HG02759 (cell line): ENCODE measurements around the gene PRR7.

Experiments
- ATAC-seq: cut with Tn5 transposase; IDR thresholded peaks from one replicate; pipeline ENCODE4 v1.9.1; 2021; ENCODE audit warnings: mild to moderate bottlenecking, moderate library complexity; ENCODE audit not compliant: unreplicated experiment

PRR7 gene

DNA sequence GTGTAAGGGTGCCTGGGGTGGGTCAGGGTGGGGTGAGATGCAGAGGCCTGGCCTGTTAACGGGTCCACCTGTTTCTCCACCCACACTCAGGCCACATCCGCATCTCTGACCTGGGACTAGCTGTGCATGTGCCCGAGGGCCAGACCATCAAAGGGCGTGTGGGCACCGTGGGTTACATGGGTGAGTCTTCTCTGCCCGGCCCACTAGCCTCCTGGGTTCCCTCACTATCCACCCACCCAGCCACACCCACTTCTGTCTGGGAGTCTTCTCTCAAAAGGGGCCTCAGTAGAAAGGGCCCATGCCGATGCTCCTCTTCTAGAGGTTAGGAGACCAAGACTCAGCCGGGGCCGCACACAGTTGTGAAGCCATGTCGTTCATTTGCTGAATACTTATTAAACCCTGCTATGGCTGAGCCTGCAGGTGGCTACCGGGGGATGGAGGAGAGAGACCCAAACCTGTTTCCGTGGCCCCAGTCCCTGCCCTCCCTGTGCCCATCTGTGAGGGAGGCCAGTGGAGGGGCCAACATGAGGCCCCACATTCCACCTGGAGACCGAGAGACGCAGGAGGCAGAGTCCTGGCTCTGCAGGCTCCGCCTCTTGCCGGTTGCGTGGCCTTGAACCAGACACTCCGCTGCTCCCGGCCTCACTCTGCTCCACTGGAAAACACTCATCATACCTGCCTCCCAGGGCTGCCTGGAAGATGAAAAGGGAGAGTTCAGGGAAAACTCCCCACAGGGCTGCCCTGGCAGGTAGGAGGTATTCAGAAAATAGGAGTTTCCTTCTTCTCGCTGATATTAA is 11.5 kb upstream of the PRR7 start:
- no peak for ATAC-seq

DNA sequence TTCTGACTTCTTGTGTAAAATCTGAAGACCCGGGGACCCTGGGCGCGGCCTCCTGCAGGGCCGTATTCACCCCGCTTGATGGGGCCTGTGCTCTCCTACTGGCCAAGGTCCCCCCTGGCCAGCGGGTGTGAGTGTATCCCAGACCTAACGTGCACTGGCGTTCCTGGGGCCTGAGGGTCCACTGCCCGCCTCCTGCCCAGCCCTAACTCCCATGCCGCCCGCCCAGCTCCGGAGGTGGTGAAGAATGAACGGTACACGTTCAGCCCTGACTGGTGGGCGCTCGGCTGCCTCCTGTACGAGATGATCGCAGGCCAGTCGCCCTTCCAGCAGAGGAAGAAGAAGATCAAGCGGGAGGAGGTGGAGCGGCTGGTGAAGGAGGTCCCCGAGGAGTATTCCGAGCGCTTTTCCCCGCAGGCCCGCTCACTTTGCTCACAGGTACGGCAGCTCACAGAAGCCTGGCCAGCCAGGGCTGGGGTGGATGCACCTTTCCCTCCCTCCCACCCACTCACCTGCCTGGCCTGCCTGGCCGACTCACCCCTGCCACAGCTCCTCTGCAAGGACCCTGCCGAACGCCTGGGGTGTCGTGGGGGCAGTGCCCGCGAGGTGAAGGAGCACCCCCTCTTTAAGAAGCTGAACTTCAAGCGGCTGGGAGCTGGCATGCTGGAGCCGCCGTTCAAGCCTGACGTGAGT is 10.6 kb upstream of the PRR7 start:
- ATAC-seq = no peak

DNA sequence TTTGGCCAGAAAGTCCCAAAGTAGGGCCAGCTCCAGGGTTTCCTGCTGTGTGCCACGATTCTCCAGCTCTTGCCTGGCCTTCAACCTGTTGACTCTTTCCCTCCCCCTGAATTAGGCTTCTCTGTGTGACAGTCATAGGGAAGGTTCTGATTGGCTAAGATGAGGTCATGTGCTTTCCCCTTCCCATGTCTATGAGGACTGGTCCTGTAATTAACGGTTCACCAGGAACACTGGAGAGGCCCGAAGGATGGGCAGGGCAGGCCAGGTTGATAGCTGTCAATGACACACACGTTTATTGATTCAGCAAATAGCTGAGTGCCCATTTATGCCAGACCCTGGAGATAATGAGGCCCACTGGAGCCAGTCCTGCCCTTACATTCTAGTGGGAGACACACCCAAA is 9.0 kb upstream of the PRR7 start:
- ATAC-seq = no peak

DNA sequence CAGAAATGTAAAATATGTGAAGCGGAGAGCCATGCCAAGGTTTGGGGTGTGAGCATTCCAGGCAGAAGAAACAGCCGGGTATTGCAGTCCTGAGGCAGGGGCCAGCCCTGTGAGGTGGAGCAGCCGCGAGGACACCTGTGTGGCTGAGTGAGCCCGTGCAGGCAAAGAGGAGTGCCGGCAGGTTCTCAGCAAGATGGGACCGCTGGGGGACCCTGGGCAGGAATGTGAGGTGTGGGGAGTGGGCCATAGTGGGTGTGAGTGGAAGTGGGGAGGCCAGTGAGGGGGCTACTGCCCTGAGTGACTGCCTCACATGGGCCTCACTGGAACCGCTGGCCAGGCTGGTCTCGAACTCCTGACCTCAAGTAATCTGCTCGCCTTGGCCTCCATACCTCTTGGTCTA is 8.1 kb upstream of the PRR7 start:
- no peak for ATAC-seq

DNA sequence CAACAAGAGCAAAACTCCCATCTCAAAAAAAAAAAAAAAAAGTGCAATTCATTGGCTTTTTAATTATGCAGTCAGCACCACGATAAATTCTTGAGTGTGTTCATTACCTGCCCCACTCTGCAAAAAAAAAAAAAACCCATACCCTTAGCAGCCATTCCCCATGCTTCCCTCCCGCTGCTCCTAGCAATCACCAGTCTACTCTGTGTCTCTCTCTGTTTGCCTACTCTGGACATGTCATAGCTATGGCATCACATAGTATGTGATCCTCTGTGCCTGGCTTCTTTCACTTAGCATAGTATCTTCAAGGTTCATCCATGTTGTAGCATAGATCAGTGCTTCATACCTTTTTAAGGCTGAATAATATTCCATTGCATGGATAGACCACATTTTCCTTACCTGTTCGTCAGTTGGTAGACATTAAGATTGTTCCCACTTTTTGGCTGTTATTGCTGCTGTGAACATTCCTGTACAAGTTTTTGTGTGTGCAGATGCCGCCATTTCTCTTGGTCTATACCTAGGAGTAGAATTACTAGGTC is 7.0 kb upstream of the PRR7 start:
- ATAC-seq = no peak

DNA sequence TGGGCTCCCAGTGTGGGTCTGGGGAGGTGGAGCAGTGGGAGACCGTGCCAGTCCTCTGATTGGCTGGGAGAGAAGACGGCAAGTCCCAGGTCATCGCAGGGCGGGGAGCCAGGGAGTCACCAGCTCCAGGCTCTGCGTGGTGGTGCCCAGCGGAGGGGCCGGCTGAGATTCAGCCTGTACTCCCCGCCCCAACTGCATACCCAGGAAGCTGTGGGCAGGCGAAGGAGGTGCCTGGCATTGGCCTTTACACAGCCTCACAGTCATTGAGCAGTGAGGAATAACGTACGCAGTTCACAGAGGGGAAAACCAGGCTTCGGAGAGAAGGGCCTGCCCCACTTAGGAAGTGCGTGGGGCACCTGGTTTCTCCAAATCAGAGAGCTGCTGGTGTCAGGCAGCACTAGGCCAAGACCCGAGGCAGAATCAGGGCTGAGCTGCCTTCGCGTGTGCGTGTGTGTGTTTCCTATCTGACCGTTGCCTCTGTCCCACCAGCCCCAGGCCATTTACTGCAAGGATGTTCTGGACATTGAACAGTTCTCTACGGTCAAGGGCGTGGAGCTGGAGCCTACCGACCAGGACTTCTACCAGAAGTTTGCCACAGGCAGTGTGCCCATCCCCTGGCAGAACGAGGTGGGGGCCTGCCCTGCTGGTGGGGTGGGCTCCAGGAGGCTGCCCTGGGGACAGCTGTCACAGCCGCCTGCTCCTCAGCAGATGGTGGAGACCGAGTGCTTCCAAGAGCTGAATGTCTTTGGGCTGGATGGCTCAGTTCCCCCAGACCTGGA is 6.2 kb upstream of the PRR7 start:
- ATAC-seq = no peak

DNA sequence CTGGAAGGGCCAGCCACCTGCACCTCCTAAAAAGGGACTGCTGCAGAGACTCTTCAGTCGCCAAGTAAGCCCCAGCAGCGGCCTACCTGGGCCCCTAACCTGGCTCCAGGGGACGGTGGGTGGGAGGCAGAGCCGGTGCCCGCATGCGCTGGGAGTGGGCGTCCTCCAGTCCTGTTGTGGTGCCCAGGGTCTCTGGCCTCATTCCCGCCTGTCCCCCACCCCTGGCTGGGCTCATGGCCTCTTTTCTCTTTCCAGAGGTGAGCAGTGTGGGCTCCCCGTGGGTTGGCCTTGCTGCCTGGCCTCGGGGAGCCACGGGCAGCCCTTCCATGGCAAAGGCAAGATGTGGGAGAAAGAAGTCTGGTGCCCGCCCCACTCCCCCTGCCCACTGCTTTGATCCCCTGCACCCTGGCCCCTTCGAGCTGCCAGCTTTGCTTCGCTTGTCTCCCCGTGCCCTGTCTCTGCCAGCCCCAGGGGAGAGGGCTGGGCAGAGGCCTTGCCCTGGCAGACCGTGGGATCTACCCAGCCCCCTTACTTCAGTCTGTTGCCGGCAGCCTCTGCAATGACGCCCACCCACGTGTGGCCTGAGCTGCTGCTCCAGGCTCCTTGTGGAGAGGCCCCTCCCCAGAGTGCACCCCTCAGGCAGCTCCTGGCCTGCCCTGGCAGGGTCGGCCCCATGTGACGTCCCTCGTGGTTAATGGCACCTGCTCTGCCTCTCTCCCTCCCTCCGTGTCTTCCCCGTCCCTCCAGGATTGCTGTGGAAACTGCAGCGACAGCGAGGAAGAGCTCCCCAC is 5.4 kb upstream of the PRR7 start:
- ATAC-seq = no peak

DNA sequence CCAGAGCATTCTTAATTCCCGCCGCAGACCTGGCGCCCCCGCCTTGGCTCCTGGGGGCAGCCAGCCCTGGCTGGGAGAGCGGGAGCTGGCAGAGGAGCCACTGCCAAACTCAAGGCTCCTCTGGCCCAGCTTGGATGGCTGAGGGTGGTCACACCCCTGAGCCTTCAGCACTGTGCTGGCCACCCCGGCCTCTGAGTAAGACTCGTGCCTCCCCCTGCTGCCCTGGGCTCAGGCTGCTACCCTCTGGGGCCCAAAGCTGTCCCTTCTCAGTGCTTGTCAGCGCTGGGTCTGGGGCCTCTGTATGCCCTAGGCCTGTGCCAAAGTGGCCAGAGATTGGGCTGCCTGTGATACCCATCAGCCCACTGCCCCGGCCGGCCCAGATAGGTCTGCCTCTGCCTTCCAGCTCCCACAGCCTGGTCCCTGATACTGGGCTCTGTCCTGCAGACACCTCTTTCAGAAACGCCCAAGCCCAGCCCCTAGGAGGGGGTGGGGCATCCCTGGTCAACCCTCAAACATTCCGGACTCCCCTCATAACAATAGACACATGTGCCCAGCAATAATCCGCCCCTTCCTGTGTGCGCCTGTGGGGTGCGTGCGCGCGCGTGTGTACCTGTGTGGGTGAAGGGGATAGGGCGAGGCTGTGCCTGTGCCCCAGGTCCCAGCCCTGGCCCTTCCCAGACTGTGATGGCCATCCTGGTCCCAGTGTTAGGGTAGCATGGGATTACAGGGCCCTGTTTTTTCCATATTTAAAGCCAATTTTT is 4.4 kb upstream of the PRR7 start:
- no peak for ATAC-seq

DNA sequence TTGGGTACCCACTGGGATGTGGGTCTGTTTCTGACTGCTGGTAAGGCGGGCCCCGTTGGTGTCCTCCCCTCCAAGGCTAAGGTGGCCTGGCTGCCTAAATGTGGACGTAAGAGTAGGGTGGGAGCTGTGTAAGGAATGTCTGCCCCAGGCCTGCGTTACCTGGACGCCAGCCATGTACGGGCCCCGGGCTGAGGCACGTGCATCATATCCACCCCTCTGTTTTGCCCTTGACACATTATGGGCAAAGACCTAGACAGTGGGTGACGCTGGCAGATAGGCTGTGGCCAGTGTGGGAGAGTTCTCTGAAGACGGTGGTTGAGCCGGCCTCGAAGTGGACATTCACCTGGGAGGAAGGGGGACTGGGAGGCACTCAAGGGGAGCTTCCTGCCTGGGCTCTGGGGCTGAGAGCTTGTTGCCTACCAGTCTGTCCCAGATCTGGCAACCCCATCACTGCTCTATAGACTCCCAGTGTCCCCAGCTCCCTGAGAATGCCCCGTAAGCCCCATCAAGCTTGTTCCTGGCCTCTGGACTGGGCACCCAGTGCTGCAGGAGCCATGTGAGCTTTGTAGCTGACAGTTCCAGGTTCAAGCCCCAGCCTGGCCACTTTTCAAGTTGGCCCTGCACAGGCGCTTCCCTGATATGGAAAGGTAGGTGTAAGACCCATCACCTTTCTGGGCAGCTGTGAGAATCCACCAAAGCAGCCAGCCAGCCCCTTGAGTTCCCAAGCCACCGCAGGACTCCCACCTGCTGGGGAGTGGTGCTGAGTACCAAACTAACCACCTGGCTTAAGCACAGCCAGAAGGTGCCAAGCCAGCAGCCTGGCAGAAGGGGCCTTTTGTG is 3.2 kb upstream of the PRR7 start:
- no peak for ATAC-seq

DNA sequence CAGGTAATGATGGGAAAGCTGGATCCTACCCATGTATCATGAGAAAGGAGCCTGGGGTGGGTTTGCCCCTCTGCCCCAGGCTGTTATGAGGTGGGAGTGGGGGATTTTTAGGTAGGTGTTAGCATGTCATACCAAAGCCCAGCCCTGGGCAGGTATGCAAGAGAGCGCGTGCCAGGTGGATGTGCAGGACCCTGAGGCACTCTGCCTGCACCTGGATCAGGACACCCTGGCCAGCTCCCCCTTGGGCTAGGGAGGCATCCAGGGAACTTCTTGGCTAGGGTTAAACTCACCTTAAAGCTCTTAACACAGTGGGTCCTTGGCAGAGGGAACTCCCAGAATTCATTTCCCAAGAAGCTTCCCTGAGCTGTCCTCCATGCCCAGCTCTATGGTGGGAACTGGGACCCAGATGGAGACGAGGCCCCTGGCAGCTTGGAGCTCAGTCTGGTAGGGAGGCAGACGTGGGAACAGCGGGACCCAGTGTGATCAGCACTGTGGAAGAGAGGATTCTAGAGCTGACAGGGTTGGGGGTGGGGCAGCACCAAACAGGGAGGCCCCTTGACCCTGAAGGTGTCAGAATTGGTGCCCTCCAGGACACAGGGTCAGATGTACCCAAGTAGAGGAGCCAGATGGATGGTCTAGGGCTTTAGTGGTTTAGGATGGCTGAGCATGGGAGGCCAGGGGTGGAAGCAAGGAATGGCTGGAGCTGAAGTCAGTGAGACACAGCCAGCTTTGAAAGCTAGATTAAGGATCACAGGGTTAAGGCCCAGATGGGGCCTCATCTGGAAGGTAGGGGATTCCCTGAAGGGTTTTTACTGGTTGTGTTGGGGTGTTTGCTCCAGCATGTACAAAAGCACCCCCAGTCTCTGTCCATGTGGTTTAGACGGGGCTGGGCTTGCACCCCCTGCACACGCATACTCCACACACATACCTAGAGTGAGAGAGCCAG is 2.2 kb upstream of the PRR7 start:
- no peak for ATAC-seq

DNA sequence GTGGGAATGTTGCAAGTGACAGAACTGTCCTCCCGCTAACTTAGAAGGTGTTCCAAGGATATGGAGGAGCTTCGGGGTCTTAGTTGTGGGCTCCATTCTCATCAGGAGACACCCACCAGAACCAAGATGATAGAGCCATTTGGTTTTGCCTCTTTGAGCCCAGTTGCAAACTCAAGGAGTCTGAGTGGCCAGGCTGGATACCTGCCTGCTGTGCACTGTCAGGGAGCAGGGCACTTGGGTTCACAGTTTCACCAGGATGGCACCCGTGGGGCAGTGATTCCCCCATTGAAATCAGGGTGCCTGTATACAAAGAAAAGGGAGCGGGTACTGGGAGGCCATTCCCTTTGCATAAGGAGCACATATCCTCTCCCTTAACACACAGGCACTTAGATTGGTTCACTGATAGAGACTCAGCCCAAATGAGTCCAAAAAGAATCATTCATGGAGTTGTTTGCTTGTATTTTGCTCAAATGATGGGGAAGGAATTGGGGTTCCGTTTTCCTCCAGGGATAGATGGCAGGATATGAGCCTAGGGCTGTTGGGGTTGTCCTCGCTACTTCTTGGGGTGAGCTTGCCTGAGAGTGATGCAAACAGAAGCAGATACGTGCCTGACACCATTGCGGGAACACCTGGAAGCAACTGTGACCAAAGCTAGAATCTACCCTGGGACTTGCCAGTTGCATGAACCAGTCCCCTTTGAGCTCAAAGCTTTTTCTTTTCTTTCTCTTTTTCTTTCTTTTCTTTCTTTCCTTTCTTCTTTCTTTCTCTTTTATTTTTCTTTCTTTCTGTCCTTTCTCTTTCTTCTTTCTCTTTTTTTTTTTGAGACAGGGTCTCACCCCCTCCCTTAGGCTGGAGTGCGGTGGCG is 1.3 kb upstream of the PRR7 start:
- ATAC-seq = no peak

DNA sequence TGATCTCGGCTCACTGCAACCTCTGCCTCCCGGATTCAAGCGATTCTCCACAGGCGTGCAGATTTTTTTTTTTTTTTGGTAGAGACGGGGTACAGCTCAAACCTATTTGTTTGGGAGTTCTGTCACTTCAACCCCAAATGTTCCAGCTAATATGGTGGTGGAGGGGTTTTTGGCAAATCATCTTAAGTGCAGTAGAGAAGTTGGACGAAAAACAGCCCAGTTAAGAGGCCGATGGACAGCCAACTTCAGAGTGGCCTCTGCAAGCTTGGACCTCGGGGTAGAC is 756 bp upstream of the PRR7 start:
- no peak for ATAC-seq

DNA sequence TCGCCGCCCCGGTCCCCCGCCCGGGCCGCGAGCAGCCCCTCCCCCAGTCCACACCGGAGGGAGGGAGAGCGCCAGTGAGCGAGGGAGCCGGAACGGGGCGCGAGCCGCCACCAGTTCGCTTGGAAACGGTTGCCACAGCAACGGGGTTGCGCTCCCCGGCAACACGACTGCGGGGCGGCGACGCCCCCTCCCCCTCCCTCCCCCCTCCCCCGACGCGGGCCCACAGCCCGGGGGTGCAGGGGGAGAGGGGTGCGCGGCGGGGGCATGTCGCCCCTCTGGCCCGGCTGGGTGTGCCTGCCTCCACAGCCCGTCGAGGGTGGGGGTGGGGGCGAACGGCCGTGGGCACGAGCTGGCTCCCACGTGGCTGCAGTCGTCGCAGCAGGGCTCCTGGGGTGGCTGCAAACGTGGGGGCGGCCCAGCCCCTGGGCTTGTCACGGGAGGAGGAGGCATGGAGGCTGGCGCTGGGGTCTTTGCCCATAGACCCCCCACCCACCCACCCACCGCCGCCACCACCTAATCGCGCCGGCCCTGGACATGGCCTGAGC is 524 bp downstream of the PRR7 start:
- peak; percentile 42 for ATAC-seq

DNA sequence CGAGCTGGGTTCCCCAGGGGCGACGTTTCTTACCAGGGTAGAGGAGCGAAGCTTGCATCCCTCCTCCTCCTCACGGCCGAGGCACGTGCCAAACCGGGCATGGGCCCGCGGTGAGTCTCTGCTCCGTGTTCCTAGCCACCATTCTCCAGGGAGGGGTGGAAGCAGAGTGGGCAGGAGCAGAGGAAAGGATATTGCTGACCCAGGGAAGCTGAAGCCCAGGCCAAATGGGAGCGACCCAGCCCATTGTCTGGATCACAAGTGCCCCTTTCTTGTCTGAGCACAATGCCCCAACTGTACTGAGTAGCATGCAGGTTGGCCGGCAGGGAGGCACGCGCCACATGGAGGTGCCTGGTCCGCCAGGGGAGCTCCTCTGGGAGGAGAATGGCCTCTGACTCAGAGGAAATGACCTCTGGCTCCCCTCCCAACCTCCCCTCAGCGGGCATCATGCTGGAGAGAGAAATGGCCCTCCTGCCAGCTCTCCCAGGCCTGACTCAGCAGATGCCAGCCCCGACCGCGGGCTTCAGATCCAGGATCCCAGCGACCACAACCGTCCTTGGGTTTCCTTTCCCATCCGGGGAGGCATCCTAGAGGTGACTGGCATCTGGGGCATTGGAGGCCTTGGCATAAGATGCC is 1.1 kb downstream of the PRR7 start:
- no peak for ATAC-seq

DNA sequence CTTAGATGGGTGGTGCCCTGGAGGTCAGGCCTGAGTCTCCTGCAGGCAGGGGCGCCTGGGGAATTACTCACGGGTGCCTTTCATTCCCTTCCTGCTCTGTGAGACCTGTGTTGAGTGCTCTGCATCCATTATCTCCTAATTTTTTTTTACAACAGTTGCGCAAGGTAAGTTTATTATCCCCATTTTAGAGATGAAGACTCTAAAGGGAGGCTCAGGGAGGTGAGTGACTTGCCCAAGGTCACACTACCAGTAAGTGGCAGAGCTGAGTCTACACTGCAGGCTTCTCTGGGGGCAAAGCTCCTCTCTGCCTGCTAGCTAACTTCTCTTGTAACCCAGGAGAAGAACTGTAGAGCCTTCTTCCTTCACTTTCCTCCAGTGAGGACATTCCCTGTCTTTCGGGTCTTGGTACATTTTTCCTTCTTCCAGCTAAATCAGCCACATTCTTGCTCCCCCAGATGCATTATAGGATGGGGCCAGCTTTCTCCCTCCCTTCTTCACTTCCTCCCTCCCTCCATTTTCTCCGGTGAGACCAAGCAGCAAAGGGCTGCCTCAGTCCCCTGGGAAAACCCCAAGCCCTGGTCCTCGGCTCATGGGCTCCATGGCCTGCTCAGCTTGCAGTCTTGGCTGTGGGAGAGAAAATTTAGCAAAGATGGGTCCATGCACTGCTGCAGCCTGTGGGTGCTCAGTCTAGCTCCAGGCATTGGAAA is 1.8 kb downstream of the PRR7 start:
- no peak for ATAC-seq
